NCI-H748 (cell line): ENCODE results near the gene CAND2.
"Not testable (repeated sequence)": the region's sequence is repeated elsewhere in the genome, so short reads cannot be mapped to it uniquely, and the experiment has no call there.

ENCODE experiments used
- DNase-seq: peaks from one replicate; lab custom pipeline; 2025; ENCODE audit not compliant: unreplicated experiment; lab: John Stamatoyannopoulos, UW

Gene CAND2

GRCh38 chr3:12829886-12830784 lies 33.7 kb downstream of the CAND2 start:
- DNase-seq = no peak

GRCh38 chr3:12830785-12831156 lies 34.3 kb downstream of the CAND2 start:
- DNase-seq = no peak

GRCh38 chr3:12831301-12831866 lies 34.9 kb downstream of the CAND2 start:
- DNase-seq = no peak

- DNase-seq = no peak
These were observed 36.1 kb downstream of the CAND2 start for GRCh38 chr3:12832350-12833221.

- no peak for DNase-seq
These were observed 37.0 kb downstream of the CAND2 start for GRCh38 chr3:12833222-12834161.

- no peak for DNase-seq
These were observed 38.7 kb downstream of the CAND2 start for GRCh38 chr3:12835052-12835665.

- DNase-seq = no peak
These were observed 41.0 kb downstream of the CAND2 start for GRCh38 chr3:12837295-12837986.

- DNase-seq = no peak
These were observed 41.9 kb downstream of the CAND2 start for GRCh38 chr3:12838179-12838965.

GRCh38 chr3:12839156-12839946 lies 42.9 kb downstream of the CAND2 start:
- DNase-seq = no peak

GRCh38 chr3:12840148-12840547 lies 43.7 kb downstream of the CAND2 start:
- not testable (repeated sequence) for DNase-seq

- DNase-seq = no peak
These were observed 44.2 kb downstream of the CAND2 start for GRCh38 chr3:12840591-12841148.

- peak; percentile 91 for DNase-seq
These were observed 44.9 kb downstream of the CAND2 start, which contains the start of gene RPL32 for GRCh38 chr3:12841149-12841969. RPL32 (minus strand) TSS chr3:12841565; CDS start chr3:12840237, 1,328 bp downstream.

- no peak for DNase-seq
These were observed 45.5 kb downstream of the CAND2 start for GRCh38 chr3:12841970-12842328.

GRCh38 chr3:12842469-12842868 lies 46.0 kb downstream of the CAND2 start:
- no peak for DNase-seq

- DNase-seq = no peak
These were observed 49.3 kb downstream of the CAND2 start for GRCh38 chr3:12845811-12846210.

- DNase-seq = no peak
These were observed 55.7 kb downstream of the CAND2 start for GRCh38 chr3:12852201-12852600.

- not testable (repeated sequence) for DNase-seq
These were observed 57.4 kb downstream of the CAND2 start for GRCh38 chr3:12853847-12854246.
